GM10266 (cell line): ENCODE measurements around the gene MYOZ3.
A peak's percentile ranks its signal among the peaks of the same experiment; 100 is the strongest.

Experiments
- DNase-seq: peaks from one replicate; pipeline ENCODE4 v3.0.0; 2012; ENCODE audit errors: extremely low spot score
- CTCF ChIP-seq: IDR thresholded peaks from 2 replicates; pipeline ENCODE4 v1.5.1; 2012; ENCODE audit warnings: mild to moderate bottlenecking, low read depth; ENCODE audit not compliant: control insufficient read depth, insufficient read depth; ENCODE audit errors: missing control alignments

MYOZ3 gene

DNA sequence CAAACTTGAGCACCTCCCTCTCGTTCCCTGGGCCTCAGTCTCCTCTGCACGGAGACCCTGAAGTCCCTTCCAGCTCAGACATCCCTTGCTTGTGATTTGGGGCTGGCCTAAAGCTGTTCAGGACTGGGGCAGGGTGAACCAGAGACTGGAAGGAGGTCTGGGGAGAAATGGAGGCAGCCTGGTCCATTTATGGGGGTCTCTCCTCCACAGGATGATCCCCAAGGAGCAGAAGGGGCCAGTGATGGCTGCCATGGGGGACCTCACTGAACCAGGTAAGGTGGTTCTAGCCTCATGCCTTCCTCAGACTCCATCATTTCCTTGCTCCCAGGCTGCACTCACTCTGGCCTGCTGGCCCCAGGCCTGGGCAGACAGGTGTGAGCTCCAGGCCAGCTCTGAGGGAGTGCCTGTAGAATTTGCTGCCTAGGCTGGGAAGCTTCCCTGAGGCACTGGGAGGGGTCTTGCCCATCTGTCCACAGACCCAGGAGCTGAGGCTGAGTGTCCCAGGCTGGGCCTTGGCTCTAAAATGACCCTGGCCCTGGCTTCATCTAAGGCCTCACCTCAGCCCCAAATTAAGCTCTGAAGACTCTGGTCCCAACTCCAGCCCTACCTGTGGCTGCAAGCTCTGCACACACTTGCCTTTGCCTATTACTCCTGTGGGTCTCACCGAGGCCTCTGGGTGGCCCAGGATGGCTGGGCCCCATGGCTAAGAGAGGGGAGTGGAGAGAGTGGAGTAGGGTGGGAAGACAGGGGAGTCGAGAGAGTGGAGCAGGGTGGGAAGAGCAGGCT, 1.9 kb downstream of the MYOZ3 start:
- no peak for TF ChIP-seq CTCF

GRCh38 chr5:150663936-150664335, 2.9 kb downstream of the MYOZ3 start:
- no peak for DNase-seq
- no peak for TF ChIP-seq CTCF

More for the DNA sequence above, 1.9 kb downstream of the MYOZ3 start:
- no peak for DNase-seq

GRCh38 chr5:150665044-150665443, 4.0 kb downstream of the MYOZ3 start:
- DNase-seq = no peak
- no peak for TF ChIP-seq CTCF

- no peak for DNase-seq
- no peak for TF ChIP-seq CTCF
Observed at GRCh38 chr5:150670275-150670947, 9.4 kb downstream of the MYOZ3 start.

- TF ChIP-seq CTCF = no peak
- peak; percentile 20 for DNase-seq
Observed at GRCh38 chr5:150670948-150671310, 9.9 kb downstream of the MYOZ3 start.

- peak; percentile 18 for DNase-seq
- TF ChIP-seq CTCF = no peak
Observed at GRCh38 chr5:150671509-150672236, 10.6 kb downstream of the MYOZ3 start.
